Effector memory CD4-positive, alpha-beta T cell (primary cell): Measurements from ENCODE around the gene USP48.

ENCODE experiments used
- DNase-seq, 3 donors: peaks; one replicate each; pipeline ENCODE4 v3.0.0-alpha.2; 2020
- H3K27ac ChIP-seq: 2 replicates; pipeline ENCODE4 v1.7.0; 2013; ENCODE audit warnings: mild to moderate bottlenecking, low read length, moderate library complexity; ENCODE audit not compliant: insufficient read depth, poor library complexity, severe bottlenecking
- H3K27me3 ChIP-seq: replicated peaks from 2 replicates; pipeline ENCODE4 v1.7.0; 2013; ENCODE audit warnings: mild to moderate bottlenecking, low read length; ENCODE audit not compliant: insufficient read depth, control insufficient read depth, poor library complexity, severe bottlenecking
- H3K36me3 ChIP-seq: 2 replicates; pipeline ENCODE4 v1.7.0; 2013; ENCODE audit warnings: mild to moderate bottlenecking, low read length, moderate library complexity; ENCODE audit not compliant: control insufficient read depth, insufficient read depth
- H3K4me1 ChIP-seq: 2 replicates; pipeline ENCODE4 v1.7.0; 2013; ENCODE audit warnings: low read length, mild to moderate bottlenecking; ENCODE audit not compliant: control insufficient read depth, insufficient read depth, poor library complexity, severe bottlenecking
- H3K4me3 ChIP-seq: 2 replicates; pipeline ENCODE4 v1.7.0; 2013; ENCODE audit warnings: low read length, low read depth, mild to moderate bottlenecking; ENCODE audit not compliant: insufficient read depth, poor library complexity, severe bottlenecking
- H3K9me3 ChIP-seq: 2 replicates; pipeline ENCODE4 v1.7.0; 2013; ENCODE audit warnings: mild to moderate bottlenecking, low read length, moderate library complexity; ENCODE audit not compliant: control insufficient read depth

USP48 gene

DNA sequence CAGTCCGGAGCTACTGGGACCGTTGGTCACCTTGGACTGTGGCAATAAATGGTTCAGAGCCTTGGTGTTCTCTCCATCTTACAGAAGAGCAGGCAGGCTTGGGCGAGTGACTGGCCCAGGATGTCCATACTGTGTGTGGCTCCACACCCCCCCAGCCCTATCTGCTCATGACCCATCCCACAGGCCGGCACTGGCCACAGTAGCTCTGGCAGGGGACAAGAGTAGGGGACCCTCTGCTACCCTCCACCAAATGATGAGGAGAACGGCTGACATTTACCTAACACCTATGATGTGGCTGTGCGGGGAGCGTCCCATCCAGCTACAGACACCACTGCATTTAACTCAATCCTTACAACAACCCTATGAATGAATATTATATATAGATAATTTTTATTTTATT is 42.4 kb upstream of the USP48 start:
- DNase-seq, result no peak
- Histone ChIP-seq H3K27me3 (no peaks in the 10 kb centered on the region), H3K36me3 (no peaks in the 10 kb centered on the region), H3K9me3 (no peaks in the 10 kb centered on the region), H3K27ac (no peak overlapping the region), H3K4me1 (no peaks in the 10 kb centered on the region), H3K4me3 (no peak overlapping the region)

DNA sequence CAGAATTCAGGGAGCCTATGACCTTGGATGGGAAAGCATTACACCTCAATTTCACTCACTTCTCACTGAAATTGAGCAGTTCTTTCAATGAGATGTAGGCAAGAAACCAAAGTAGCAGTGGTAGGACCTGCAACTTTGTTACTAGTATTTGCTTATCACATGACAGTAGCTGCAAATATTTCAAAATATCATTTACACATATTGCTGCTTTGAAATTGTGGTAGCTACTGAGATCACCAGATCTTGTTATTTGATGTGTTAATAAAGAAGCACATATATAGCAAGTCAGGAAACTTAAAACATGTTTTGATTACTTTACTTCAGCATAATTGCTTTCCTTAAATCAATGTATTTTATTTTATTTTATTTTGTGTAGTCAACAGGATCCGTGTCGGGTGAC is 42.0 kb upstream of the USP48 start:
- Histone ChIP-seq H3K36me3 (no peaks in the 10 kb centered on the region), H3K4me1 (no peaks in the 10 kb centered on the region), H3K4me3 (no peak overlapping the region), H3K27me3 (no peaks in the 10 kb centered on the region), H3K27ac (no peak overlapping the region), H3K9me3 (no peaks in the 10 kb centered on the region)
- DNase-seq, result no peak

DNA sequence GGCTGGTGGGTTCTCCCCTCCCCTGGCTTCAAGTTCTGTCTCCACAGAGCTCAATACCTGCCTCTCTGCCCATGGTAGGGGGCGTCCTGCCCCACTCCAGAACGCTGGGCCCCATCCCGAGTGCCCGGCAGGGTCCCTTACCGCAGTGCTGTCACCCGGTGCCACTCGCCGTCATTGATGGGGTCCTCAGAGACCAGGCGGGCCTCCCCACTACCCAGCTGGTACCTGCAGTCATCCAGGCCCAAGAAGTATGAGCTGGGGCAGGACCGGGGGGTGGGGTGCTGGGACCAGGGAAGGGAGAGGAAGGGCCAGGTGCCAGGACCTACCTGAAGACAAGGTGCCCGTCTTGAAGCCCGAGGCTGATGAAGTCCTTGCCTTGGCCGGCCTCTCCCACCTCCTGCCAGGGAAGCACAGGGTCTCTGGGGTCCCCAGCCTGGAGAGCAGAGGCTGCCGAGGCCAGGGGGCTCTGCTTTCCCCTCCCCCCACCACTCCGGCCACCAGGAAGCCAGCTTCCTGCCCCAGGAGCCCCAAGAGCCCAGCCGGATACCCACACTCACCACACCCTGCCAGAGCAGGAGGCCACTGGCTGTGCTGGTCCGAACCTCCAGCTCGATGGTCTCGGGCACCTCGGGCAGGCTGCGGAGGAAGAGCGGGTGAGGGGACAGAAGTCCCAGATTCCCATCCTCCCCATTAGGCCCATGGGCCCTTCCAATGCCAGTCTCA is 41.2 kb upstream of the USP48 start:
- Histone ChIP-seq H3K4me1 (no peaks in the 10 kb centered on the region), H3K4me3 (no peak overlapping the region), H3K27me3 (no peaks in the 10 kb centered on the region), H3K27ac (no peak overlapping the region), H3K36me3 (no peaks in the 10 kb centered on the region), H3K9me3 (no peaks in the 10 kb centered on the region)
- no peak for DNase-seq

DNA sequence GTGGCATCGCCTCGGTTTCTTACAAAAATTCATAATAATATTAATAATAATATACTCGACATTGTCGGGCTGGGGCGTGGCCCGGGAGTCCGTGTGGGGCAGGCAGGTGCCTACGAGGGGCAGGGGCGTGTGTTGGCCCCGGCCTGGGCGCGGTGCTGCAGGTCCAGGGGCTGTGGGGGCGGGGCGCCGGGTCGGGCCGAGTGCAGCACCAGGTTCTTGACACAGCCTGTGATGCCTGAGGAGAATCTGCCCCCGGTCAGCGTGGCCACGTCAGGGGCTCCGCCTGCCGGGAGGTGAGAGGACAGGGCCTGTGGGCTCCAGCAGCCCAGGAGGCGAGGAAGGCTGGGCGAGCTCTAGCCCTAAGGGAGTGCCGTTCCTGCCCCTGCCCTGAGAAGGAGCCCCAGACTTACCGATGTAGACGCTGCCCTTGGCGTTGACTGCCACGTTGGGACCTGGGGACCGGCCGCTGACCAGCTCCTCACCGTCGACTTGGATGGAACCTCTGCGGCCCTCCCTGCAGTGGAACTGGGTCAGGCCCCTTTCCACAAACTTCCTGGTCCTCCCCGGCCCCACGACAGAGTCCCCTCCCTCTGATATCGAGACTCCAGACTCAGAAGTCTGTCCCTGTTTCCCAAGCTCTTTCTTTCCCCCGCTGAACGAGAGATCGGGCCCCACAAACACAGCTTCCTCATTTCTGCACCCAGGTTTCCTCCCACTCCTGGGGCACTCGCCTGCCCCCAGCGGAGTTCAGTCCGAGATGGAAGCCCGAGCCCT is 40.4 kb upstream of the USP48 start:
- H3K4me1 ChIP-seq, result no peaks in the 10 kb centered on the region
- no peak overlapping the region for H3K4me3 ChIP-seq
- no peak overlapping the region for H3K27ac ChIP-seq
- H3K36me3 ChIP-seq, result no peaks in the 10 kb centered on the region
- no peak for DNase-seq
- H3K27me3 ChIP-seq, result no peaks in the 10 kb centered on the region
- no peaks in the 10 kb centered on the region for H3K9me3 ChIP-seq

DNA sequence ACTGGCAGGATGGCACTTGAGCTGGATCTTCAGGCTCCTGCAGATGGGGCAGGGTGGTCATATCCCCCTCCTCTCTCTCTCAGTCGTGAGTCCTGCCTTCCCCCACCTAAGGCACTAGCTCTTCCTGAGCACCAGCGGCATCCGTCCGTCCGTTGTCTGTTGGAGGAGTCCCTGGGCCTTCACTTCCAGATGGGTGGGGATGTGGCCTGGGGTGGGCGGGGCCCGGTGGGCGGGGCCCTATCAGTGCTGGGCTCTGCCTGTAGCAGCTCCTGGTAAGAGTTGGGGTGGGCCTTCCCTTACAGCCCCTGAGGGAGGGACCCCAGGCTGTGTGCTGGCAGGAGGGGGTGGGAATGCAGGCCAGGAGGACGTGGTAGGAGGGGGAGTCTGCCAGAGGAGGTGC is 39.4 kb upstream of the USP48 start:
- no peaks in the 10 kb centered on the region for H3K4me1 ChIP-seq
- no peaks in the 10 kb centered on the region for H3K36me3 ChIP-seq
- DNase-seq, result no peak
- H3K4me3 ChIP-seq, result no peak overlapping the region
- H3K27ac ChIP-seq, result no peak overlapping the region
- H3K9me3 ChIP-seq, result no peaks in the 10 kb centered on the region
- no peaks in the 10 kb centered on the region for H3K27me3 ChIP-seq

DNA sequence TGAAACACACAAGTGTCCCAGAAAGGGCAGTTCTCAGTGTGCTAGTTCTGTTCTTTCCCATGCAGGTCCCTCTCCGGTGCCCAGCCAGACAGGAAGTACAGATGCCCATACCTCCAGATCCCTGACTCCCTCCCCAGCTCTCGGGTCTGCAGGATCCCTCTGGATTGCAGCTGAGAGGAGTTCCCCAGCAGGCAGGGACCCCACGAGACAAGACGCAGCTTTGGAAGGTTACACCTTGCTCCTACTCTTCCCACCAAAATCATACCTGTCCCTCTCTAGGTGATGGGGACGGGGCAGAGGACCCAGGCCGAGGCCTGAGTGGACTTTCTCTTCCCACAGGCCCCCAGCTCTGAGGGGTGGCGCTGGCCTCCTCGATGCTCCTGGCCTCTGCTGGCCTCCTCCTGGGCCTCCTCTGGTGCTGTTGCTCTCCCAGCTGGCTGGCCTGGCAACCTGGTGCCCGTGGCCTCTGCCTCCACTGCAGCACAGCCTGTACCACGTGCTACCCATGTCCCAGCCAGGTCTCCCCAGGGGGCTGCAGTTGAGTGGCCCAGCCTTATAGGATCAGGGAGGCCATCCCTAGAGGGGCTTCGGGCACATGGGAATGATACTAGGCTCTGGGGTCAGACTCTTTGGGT is 38.6 kb upstream of the USP48 start:
- no peak overlapping the region for H3K4me3 ChIP-seq
- H3K9me3 ChIP-seq, result no peaks in the 10 kb centered on the region
- H3K27me3 ChIP-seq, result no peaks in the 10 kb centered on the region
- H3K27ac ChIP-seq, result no peak overlapping the region
- H3K4me1 ChIP-seq, result no peaks in the 10 kb centered on the region
- no peak for DNase-seq
- H3K36me3 ChIP-seq, result no peaks in the 10 kb centered on the region

DNA sequence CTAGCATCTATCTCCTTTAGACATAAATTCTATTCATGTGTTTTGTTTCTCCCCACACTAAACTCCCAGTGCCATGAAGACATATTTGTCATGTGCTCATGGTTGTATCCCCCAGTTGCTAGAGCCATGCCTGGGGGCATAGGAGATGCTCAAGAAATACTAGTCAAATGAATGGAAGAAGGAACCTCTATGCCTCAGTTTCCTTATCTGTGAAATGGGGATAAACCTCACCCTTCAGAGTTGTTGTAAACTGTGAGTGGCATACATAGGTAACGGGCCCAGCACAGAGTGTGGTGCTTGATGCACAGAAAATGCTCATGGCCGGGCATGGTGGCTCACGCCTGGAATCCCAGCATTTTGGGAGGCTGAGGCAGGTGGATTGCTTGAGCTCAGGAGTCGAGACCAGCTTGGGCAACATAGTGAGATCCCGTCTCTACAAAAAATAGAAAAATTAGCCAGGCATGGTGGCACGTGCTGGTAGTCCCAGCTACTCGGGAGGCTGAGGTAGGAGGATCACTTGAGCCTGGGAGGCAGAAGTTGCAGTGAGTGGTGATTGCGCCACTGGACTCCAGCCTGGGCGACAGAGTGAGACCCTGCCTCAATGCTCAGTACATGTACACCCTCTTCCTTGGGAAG is 37.8 kb upstream of the USP48 start:
- Histone ChIP-seq H3K27me3 (no peaks in the 10 kb centered on the region), H3K4me3 (no peak overlapping the region), H3K4me1 (no peaks in the 10 kb centered on the region), H3K36me3 (no peaks in the 10 kb centered on the region), H3K9me3 (no peaks in the 10 kb centered on the region), H3K27ac (no peak overlapping the region)
- DNase-seq, result no peak

DNA sequence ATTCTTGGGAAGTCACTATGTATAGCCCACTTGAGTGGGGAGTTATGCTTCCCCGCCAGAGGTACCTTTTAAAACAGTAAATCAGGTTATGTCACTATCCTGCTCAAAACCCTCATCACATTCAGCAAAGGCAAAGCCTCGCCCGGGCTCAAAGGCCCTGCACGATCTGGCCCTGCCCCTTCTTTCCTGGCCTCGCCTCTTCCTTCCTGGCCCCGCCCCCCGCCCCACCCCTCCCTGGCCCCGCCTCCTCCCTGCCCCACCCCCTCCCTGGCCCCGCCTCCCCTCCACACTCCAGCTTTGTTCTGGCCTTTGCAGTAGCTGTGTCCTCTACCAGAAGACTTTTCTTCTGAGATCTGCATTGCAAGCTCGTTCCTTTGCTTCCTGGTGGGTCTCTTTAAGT is 35.7 kb upstream of the USP48 start:
- no peak for DNase-seq
- Histone ChIP-seq H3K27me3 (no peaks in the 10 kb centered on the region), H3K36me3 (no peaks in the 10 kb centered on the region), H3K4me1 (no peaks in the 10 kb centered on the region), H3K4me3 (no peak overlapping the region), H3K27ac (no peak overlapping the region), H3K9me3 (no peaks in the 10 kb centered on the region)

DNA sequence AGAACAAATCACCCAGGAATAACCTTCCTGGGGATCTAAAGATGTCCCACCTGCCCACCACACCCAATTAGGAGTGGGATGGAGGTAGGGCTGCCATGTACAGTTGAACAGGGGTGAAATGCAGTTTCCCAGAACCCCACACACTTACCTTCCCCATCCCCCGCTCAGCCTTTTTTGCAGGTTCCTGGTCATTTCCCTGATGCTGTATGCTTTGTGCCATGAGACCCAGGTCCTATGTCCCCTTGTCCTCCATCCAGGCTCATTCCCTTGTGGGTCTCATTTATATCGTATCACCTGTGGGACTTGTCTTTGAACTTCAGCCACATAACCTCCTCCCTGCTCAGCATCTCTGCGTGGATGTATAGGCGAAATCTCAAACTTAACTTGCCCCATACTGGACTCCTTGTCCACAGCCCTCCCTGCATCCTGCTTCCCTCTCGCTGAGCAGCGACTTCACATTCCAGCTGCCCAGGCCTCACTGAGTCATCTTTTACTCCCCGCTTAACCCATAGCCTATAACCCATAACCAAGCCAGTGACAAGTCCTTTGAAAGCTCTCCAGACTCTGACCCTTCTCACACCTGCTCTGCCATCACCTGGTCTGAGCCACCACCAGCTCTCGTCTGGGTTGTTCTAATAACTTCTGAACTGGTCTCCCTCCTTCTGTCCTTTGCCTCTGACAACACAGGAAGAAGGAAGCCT is 33.8 kb upstream of the USP48 start:
- Histone ChIP-seq H3K9me3 (no peaks in the 10 kb centered on the region), H3K36me3 (no peaks in the 10 kb centered on the region), H3K4me3 (no peak overlapping the region), H3K4me1 (no peaks in the 10 kb centered on the region), H3K27ac (no peak overlapping the region), H3K27me3 (no peaks in the 10 kb centered on the region)
- DNase-seq, result no peak
